ENCODE results near the gene NOVA2.

Gene NOVA2

GRCh38 chr19:45999653-46000121 is 26.0 kb upstream of the NOVA2 start:
- no peak for DNase-seq

- DNase-seq, result no peak
Observed at GRCh38 chr19:45998834-45999233, 25.2 kb upstream of the NOVA2 start.

DNA sequence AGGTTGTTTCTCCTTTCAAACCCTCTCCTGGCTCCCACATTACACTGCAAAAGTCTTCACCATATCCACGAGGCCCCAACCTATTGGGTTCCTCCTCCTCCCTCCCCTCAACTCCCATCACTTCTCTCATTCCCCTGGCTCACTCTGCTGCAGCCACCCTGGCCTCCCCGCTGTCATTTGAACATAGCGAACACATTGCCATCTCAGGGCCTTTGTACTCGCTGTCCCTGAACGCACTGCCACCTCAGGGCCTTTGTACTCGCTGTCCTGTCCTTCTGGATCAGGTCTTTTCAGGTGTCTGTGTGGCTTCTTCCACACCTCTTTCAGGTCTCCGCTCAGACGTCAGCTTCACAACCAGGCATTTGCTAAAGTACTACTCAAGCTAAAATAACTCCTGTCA is 23.3 kb upstream of the NOVA2 start:
- no peak for DNase-seq

GRCh38 chr19:45995715-45996385 is 22.2 kb upstream of the NOVA2 start:
- no peak for DNase-seq

- peak; percentile 98 to 100 for DNase-seq
Observed at GRCh38 chr19:45994998-45995714, 21.5 kb upstream of the NOVA2 start, which contains the start of gene CCDC61. Gene CCDC61, plus strand, starts transcription at chr19:45995467. Its CDS starts 7,552 bp downstream, at chr19:46003019.

DNA sequence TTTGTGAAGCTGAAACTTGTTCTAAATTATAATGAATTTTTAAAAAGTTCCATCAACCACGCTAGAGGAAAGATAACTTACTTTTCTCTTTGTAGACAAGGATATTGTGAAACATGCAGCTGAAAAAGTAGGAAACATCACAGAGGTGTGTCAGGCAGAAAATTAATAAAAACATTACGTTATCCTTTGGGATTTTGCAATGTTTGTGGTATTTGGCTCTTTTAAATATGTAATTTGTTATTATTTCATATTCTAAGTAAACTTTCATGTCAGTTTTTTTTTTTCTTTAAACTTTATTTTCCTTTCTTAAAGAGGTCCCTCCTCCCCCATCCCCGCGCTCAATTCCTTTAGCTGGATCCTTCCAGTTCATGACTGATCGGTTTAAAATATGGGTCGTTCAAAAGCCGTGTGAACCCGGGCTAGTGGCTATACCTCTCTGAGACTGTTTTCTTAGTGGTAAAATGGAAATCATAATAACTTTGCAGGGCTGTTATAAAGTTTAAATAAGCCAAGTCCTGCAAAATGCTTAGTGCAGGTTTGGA is 20.9 kb upstream of the NOVA2 start:
- no peak for DNase-seq

DNA sequence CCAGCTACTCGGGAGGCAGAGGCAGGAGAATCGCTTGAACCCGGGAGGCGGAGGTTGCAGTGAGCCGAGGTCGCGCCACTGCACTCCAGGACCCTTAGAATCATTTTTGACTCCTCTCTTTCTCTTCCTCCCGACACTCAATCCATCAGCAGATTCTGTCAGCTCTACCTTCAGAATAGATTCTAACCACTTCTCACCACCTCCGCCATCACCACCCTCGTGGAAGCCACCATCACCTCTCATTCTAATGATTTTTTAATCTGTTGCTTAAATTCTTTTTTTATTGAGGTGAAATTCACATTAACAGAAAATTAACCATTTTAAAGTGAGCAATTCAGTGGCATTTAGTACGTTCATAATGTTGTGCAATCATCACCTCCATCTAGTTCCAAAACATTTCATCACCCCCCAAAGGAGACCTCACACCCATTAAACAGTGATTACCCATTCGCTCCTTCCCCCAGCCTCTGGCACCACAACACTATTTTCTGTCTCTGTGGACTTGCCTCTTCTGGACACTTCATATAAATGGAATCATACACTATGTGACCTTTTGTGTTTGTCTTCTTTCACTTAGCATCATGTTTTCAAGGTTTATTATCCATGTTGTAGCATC is 16.6 kb upstream of the NOVA2 start:
- no peak for DNase-seq

GRCh38 chr19:45985321-45985720 is 11.7 kb upstream of the NOVA2 start:
- DNase-seq, result no peak

DNA sequence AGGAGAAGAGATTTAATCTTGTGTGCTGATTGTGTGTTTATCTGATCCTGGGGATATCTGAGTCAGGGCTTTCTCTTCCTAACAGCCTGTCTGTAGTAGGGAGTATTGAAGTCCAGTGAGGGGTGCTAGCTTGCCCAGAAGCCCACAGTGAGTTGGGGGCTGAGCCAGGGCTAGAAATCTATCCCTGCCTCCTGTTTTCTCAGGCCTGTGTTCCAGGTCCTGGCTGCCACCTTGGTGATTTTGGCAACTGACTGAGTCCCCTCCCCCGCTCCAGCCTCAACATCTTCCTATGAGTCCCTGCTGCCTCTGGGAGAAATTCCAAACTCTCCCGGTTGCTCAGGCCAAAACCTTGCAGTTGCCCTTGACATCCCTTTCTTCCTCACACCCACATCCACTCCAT is 7.7 kb upstream of the NOVA2 start:
- peak in 1 of 2 donors; percentile 30 for DNase-seq

DNA sequence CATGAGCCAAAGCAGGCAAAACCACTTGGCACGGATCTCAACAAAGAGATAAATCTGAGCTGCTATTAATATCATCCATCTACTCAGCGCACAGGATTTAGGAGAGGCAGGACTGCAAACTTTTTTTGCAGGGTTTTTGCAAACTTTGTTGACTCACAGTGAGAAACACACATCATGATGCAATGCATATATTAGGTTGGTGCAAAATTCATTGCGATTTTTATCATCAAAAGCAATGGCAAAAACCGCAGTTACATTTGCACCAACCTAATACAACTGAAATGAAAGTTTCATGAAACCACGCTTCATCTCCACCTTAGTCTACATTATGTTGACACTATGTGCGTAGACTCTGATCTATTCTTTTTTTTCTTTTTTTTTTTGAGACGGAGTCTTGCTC is 4.5 kb upstream of the NOVA2 start:
- no peak for DNase-seq

GRCh38 chr19:45976178-45976577 is 2.5 kb upstream of the NOVA2 start:
- no peak for DNase-seq

DNA sequence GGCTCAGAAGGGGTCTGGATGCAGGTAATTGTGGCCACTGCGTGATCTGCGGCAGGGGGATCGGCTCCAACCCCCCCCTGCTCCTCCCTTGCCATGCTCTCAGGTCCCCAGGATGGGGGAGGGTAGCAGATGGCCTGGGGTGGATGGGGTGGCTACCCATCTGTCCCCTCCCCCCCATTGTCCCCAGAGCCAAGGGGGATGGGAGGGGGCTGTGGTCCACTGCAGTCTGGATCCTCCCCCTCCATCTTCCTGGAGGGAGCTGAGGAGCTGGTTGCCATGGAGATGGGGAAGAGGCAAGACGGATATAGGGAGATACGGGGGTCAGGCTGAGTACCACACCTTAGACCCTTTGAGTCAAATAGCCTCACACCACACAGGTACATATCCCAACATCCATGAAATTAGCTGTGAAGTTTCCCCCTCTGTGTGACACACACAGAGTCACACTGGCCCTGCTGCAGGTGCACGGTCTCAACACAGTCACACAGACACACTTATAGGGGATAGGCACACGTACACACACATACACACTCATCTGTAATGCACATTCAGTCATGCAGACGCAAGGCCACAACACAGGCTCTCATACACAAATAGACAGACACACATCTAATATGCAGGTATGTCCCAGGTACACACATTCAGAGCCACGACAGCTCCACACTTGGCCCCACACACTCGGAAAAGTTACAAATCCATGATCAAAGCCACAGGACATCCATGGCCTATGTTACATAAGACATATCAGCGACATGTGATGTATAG is 1.8 kb upstream of the NOVA2 start:
- DNase-seq, result no peak

DNA sequence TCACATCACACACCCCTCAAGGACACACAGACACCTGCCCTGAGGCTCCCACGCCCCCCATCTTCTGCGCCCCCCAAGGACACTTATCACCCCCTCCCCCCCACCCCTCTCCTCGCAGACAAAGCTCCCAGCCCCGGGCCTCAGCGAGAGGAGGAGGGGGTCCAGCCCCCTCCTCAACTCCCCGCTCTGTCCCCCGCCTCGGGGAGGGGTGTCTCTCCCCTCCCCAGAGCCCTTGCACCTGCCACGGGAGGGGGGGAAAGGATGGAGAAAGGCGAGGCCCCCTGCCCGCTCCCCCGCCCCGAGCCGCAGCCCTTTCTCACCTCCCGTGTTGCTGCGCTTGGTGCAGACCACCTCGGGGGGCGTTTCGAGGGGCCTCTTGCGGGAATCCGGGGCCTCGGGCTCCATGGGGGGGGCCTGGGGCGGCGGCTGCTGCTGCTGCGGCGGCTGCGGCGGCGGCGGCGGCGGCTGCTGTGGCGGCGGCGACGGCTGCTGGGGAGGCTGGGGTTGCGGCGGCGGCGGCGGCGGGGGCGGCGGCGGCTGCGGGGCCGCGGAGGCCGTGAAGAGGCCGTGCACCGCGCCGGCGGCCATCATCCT is 621 bp downstream of the NOVA2 start:
- DNase-seq, result no peak

DNA sequence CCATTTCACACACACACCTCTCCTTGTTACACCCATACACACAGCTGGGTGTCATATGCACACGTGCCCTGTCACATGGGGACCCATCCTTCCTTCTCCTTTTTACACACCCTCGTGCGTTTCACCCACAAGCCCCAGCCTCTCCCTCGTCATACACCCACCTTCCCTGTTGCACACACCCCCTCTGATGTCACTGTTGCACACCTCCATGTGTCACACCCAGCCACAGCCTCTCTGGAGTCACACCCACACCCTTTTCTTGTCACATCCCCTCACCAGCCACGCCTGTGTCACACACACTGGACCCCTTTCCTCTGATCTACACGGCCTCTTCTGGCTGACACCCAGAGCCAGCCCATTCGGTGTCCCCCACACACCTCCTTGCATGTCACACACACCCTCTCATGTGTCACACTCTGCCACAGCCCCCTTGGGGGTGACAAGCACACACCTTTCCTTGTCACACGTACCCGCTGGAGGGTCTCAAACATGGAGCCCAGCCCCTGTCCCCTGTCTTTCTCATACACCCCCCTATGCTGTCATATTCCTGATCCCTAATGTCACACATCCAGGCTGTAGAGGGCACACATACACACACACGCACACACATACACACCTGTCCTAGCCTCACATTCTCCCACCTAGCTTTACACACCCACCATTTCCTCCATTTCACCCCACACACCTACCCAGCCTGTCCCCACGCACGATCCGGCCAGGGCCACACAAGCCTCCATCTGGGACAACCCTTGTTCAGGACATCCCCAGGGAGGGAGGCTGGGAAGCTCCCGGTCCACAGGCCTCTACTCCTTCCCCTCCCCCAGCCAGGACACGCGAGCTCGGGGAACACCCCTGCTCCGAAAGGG is 1.4 kb downstream of the NOVA2 start:
- DNase-seq, result no peak

GRCh38 chr19:45971260-45971902 is 2.3 kb downstream of the NOVA2 start:
- DNase-seq, result no peak

GRCh38 chr19:45969676-45970075 is 4.0 kb downstream of the NOVA2 start:
- DNase-seq, result no peak

DNA sequence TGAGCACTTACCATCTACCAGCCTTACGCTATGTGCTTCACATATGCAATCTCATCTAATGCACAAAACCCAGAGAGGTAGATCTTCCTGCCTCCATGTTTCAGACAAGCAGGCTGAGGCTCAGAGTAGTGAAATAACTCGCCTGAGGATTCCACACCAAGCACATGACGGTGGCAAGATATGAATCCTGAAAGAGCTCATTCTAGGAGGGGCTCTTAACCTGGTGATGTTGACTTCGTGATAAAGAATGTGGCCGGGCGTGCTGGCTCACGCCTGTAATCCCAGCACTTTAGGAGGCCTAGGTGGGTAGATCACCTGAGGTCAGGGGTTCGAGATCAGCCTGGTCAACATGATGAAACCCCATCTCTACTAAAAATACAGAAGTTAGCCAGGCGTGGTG is 5.0 kb downstream of the NOVA2 start:
- no peak for DNase-seq

- DNase-seq, result no peak
Observed at GRCh38 chr19:45967246-45967645, 6.4 kb downstream of the NOVA2 start.

- DNase-seq, result no peak
Observed at GRCh38 chr19:45962021-45962420, 11.6 kb downstream of the NOVA2 start.

DNA sequence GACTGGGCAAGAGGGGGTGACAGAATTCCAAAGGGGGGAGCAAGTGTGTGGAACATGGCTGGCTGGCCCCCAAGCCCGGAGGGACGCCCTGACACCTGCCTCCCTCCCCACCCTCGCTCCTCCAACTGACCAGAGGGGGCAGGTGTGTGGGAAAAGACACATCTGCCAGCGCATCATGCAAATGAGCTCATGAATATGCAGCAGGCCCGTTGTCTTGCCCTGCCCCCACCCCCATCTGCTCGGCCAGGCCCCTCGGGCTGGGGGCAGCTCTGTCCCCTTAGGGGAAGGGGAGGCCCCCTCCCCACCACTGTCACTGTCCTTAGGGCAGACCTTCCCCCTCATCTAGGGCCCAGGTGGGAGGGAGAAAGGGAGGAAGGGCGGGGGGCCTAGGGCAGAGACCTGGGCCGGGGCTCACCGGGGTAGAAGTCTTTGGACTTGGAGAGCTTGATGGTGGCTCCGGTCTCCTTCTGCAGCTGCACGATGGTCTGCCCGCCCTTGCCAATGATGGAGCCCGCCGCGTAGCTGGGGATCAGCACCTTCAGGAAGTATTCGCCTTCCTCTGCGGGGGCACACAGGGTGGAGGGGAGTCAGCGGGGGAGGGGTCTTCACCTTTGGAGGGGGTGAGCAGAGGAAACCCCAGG is 12.9 kb downstream of the NOVA2 start:
- no peak for DNase-seq
